Measurements from ENCODE around the gene VTN.

The VTN gene

DNA sequence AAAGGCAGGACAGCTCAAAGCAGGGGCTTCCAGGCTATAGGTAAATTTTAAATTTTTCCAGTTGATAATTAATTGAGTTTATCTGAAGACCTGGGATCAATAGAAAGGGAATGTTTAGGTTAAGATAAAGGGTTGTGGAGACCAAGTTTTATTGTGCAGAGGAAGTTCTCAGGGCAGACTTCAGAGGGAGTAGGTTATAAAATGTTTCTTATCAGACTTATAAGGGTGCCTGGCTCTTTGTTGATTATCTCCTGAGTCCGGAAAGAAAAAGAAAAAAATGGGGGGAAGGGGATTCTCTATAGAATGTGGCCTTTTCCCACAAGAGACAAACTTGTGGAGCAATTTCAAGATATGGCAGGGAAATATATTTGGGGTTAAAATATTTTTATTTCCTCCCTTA is 20.0 kb upstream of the VTN start:
- no peak for DNase-seq (ENCODE audit: insufficient read length, low spot score)
- no peak for TF ChIP-seq POLR2A (IDR thresholded peaks at IDR 0.05; ENCODE audit: low read depth, low read length)
- no peak for FAIRE-seq

- FAIRE-seq, result no peak
- DNase-seq (ENCODE audit: insufficient read length, low spot score), result no peak
- TF ChIP-seq POLR2A (IDR thresholded peaks at IDR 0.05; ENCODE audit: low read depth, low read length), result no peak
Observed at GRCh38 chr17:28388106-28388505, 18.0 kb upstream of the VTN start.

GRCh38 chr17:28386391-28386790 is 16.3 kb upstream of the VTN start:
- TF ChIP-seq POLR2A (IDR thresholded peaks at IDR 0.05; ENCODE audit: low read depth, low read length), result no peak
- DNase-seq (ENCODE audit: insufficient read length, low spot score) (no peak), FAIRE-seq (no peak)

DNA sequence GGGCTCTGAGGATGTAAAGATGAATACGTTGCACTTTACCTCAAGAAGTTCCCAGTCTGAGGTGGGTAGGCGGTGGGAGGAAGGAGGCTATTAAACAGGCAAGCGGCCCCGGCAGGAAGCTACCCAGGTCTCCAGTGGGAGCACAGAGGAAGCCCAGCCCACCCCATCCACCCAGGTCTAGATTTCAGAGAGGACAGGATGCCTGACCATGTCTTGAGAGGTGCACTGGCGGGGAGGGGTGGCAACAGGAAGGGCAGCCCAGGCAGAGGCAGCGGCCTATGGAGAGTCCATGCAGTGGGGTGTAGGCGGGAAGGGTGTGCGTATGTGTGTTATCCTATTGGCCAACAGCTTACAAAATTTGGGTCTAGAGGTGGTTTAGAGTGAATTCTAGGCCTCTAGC is 15.3 kb upstream of the VTN start:
- no peak for DNase-seq (ENCODE audit: insufficient read length, low spot score)
- FAIRE-seq, result no peak
- no peak for TF ChIP-seq POLR2A (IDR thresholded peaks at IDR 0.05; ENCODE audit: low read depth, low read length)

DNA sequence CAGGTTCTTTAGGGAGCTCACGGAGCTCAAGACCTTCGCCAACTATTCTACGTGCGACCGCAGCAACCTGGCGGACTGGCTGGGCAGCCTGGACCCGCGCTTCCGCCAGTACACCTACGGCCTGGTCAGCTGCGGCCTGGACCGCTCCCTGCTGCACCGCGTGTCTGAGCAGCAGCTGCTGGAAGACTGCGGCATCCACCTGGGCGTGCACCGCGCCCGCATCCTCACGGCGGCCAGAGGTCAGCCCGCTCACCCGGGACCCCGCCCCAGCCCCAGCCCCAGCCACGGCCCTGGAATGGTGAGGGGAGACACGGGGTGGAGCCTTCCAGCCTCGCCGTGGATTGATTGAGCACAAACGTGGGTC is 14.9 kb upstream of the VTN start:
- DNase-seq (ENCODE audit: insufficient read length, low spot score) (no peak), FAIRE-seq (no peak)
- no peak for TF ChIP-seq POLR2A (IDR thresholded peaks at IDR 0.05; ENCODE audit: low read depth, low read length)

GRCh38 chr17:28384281-28385036 is 14.4 kb upstream of the VTN start:
- DNase-seq (ENCODE audit: insufficient read length, low spot score), result no peak
- no peak for FAIRE-seq
- no peak for TF ChIP-seq POLR2A (IDR thresholded peaks at IDR 0.05; ENCODE audit: low read depth, low read length)

GRCh38 chr17:28381141-28381825 is 11.2 kb upstream of the VTN start:
- TF ChIP-seq POLR2A (IDR thresholded peaks at IDR 0.05; ENCODE audit: low read depth, low read length), result no peak
- no peak for FAIRE-seq
- no peak for DNase-seq (ENCODE audit: insufficient read length, low spot score)

- no peak for TF ChIP-seq POLR2A (IDR thresholded peaks at IDR 0.05; ENCODE audit: low read depth, low read length)
- DNase-seq (ENCODE audit: insufficient read length, low spot score), result no peak
- FAIRE-seq, result no peak
Observed at GRCh38 chr17:28379814-28380801, 10.0 kb upstream of the VTN start.

DNA sequence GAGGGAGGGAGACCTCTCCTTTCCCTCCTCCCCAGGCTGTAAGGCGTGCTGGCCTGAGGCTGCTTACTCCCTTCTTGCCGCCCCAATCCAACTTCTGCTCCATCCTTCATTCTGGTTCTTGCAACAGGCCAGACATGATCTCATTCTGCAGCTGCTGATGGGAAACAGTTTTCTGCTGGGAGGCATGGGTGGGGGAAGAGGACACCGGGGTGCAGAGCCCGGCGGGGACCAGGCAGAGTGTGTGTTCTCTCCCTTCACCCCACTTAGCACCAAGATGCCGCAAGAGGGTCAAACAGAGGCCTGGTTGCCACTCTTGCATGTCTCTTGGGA is 2.8 kb upstream of the VTN start:
- no peak for TF ChIP-seq POLR2A (IDR thresholded peaks at IDR 0.05; ENCODE audit: low read depth, low read length)
- no peak for FAIRE-seq
- DNase-seq (ENCODE audit: insufficient read length, low spot score), result no peak

DNA sequence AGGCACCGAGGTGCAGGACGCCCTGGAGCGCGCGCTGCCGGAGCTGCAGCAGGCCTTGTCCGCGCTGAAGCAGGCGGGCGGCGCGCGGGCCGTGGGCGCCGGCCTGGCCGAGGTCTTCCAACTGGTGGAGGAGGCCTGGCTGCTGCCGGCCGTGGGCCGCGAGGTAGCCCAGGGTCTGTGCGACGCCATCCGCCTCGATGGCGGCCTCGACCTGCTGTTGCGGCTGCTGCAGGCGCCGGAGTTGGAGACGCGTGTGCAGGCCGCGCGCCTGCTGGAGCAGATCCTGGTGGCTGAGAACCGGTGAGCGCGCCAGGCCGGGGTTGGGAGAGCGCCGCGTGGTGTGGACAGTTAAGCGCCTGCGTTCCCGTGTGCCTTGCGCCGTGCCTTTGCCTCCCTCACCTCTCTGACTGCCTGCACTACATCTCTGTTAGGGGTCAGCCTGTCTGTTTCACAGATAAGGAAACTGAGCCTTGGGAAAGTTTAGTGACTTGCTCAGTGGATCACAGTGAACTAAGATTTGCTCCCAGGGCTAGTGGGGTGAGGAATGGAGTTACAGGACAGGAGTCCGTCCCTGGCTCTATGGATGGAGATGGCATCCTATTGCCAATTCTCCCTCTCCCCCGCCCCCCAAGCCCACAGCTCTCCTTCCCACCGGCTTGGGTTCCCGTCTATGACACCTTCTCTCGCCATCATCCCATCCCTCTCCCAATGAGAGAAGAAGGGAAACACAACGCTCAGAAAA is 2.3 kb upstream of the VTN start:
- FAIRE-seq, result no peak
- DNase-seq (ENCODE audit: insufficient read length, low spot score), result no peak
- no peak for TF ChIP-seq POLR2A (IDR thresholded peaks at IDR 0.05; ENCODE audit: low read depth, low read length)

GRCh38 chr17:28371245-28372202 is 1.4 kb upstream of the VTN start, which contains the start of gene SARM1:
Gene SARM1, plus strand, starts transcription at chr17:28371694. Its CDS starts 339 bp downstream, at chr17:28372033.
- FAIRE-seq, result no peak
- peak; percentile 38 for TF ChIP-seq POLR2A (IDR thresholded peaks at IDR 0.05; ENCODE audit: low read depth, low read length)
- peak; percentile 93 for DNase-seq (ENCODE audit: insufficient read length, low spot score)

DNA sequence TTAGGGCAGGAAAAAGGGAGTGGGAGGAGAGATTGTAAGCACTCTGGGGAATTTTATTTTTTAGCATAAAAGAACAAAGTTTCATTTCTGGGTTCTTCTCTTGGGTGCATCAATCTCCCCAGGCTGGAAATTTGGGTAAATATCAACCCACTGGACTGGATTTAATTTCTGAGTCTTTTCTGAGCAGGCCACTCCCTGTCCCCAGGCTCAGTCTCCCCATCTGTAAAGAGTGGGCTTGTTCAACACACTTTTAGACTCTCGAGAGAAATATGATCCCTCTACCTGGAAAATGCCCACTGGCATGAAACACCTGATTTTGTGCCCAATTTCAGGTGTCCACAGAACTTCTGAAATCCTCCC is 617 bp upstream of the VTN start:
- FAIRE-seq (no peak), DNase-seq (ENCODE audit: insufficient read length, low spot score) (no peak)
- TF ChIP-seq POLR2A (IDR thresholded peaks at IDR 0.05; ENCODE audit: low read depth, low read length), result no peak

DNA sequence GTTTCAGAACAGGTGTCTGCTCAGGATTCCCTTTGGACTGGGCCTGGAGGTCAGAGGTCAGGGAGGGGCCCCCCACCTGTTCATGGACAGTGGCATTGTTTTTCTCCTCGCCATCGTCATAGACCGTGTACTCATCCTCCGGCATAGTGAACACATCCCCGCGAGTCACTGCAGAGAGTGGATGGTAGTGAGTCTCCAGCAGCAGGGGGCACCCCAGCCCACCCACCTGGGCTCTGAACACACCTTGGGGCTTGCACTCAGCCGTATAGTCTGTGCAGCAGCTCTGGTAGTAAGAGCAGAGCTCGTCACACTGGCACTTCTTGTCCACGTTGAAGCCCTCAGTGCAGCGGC is 448 bp downstream of the VTN start:
- no peak for FAIRE-seq
- DNase-seq (ENCODE audit: insufficient read length, low spot score), result no peak
- TF ChIP-seq POLR2A (IDR thresholded peaks at IDR 0.05; ENCODE audit: low read depth, low read length), result no peak

Data from H54 (cell line).